GM12873 (cell line): ENCODE measurements around the gene TCF4.

Source experiments
- CTCF ChIP-seq: IDR thresholded peaks from 2 replicates; pipeline ENCODE4 v1.5.1; 2012; ENCODE audit warnings: low read depth, mild to moderate bottlenecking, moderate library complexity, low read length, control low read depth; ENCODE audit not compliant: insufficient read depth; ENCODE audit errors: missing control alignments

TCF4 gene

GRCh38 chr18:55494441-55494840 lies 93.6 kb downstream of the TCF4 start:
- TF ChIP-seq CTCF, result no peak

DNA sequence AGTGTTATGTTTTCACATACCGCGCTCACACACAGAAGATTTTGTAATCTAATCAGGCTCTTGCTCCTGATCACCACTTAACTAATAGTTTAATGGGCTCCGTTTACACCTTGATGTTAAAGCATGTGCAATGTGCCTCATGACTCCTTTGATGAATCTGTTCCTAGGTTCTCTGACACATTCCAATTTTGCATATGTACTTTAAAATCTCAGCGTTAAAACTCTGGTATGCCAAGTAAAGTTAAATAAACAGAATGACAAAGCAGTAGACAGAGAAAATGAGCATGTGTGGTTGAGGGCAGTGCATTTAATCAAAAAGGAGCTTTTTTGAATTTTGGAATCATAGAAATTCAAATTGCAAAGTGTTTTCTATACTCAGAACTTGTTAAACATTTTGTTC lies 96.4 kb downstream of the TCF4 start:
- TF ChIP-seq CTCF, result no peak

DNA sequence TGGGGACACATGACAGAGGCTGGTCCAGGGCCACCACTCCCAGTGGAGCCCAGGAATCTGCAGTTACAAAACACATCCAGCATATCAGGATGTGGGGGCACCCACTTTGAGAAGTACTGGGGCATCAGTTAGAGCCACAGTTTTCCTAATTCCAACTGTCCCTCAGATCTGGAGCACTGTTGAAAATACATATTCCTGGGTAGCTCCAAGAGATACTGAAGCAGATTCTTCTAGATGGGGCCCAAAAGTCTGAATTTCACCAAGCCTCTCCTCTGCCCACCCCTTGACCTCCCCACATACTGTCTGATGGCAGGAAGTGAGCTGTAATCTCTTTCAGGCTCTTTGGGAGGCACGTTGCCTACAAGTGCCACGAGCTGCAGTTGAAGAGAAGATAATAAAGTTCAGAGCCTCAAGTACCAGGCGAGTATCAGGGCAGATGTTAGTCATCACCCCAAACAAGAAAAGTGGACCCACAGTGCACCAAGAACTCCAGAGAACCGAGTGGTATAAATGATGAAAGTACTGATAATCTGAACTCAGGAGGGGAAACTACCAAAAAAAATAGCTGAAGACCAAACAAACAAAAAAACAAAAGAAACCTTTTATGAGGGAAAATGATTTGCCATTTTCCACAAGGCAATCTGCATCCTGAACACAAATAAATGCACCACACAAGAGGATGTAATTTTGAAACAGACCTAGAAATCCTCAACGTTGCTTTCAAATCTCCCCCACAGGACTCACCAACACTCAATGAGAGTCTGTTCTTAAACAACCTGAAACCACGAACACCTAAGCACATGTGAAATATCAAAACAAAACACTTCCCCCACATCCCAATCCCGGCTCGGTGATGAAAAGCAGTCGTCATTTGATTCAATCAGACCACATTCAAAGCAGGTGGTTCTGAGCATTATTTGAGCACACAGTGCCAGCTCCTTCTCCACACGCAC lies 98.7 kb downstream of the TCF4 start:
- no peak for TF ChIP-seq CTCF

DNA sequence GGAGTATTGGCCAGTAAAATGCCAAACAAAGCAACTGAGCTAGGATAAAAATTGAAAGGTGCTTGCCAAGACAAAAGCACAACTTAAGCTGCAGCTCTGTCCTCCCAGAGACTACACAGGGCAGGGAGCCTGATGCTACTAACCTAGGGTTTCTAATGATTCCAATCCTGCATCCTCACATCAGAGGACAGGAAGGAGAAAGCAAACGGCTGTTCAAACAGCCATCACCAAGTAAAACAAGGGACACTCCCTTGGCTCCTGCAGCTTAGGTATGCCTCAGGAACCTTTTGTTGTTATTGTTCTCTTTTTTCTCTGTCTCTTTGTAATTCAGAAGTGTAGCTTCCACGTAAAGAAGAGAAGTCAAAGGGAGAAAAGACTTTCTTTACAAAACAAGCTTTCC lies 99.5 kb downstream of the TCF4 start:
- no peak for TF ChIP-seq CTCF

DNA sequence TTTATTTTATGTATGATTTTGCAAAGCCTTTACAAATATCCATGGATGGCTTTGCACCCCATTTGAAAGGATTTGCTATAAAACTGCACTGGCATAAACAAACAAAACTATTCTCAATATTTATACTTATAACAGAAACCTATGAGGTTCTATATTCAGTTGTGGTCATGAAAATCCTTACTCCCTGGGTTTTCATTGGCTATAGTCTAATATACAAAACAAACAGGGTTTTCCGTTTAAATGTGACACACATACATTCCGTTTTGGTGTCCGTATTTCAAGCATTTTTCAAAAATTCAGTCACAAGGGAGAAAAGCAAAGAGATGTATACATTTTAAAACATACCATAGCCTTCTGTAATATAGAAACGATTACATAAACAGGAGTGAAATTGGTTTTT lies 100.0 kb downstream of the TCF4 start:
- no peak for TF ChIP-seq CTCF

DNA sequence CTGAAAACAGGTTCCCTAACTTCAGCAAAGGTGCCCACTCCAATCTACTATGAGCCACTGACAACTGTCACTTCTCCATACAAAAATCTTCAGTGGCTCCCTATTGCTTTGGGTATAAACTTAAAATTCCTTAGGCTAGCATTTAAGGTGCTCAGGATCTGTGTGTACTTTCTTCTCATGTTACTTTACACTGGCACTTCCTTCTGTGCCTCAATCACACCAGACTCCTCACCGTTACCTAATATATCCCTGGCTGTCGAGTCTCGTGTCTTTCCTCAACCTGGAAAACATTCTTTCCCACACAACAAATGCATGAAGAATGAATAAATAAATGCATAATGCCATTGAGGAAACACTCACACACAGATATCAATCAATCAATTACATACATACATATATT lies 101.1 kb downstream of the TCF4 start:
- TF ChIP-seq CTCF, result no peak

DNA sequence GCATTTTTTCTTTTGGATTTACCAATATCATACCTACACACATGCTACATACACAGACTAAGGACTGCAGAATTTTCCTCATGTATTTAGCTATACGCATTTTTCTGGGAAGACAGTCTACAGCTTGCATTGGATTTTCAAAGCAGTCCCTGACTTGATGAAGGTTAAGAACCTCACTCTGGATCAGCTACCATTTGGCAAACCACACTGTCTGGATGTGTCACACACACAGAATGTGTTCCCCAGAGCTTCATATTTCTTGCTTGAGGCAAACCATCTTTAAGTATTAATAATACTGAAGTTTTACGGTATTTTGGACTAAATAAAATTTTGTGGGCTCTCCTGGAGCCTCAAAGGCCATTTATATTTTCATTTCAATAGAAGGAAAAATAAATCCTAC lies 102.3 kb downstream of the TCF4 start:
- TF ChIP-seq CTCF, result no peak
